Stimulated activated CD4-positive, alpha-beta T cell treated with anti-CD3 and anti-CD28 coated beads, Interleukin-12 subunit alpha, Interleukin-12 subunit beta, amount 100 ng/mL, for 24 hours (primary cell): ENCODE measurements around the gene SRGAP3.

Source experiments
- DNase-seq, 2 experiments: peaks; one replicate each; pipeline ENCODE4 v3.0.0-alpha.2; 2020; ENCODE audit warnings: low read depth in 2 of 2

SRGAP3 gene

GRCh38 chr3:9201955-9202354 is 47.5 kb downstream of the SRGAP3 start:
- DNase-seq = no peak

GRCh38 chr3:9201266-9201665 is 48.2 kb downstream of the SRGAP3 start:
- DNase-seq = no peak

DNA sequence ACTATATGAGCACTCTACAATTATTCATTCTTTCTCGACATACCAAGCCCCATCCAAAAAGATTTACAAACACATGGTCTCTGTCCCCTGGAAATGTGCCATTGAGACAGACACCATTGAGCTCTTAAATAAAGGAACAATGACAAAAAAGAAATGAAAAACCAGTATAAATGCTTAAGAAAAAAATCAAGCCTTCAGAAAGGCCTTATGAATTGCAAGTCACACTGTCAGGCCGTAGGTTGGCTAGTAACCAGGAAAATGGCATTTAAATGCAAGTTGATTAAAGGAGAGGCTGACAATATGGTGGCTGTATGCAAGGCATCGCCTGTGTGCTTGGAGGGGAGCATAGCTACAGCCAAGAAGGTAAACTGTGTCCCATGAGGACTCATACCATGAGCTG is 49.7 kb downstream of the SRGAP3 start:
- no peak for DNase-seq

DNA sequence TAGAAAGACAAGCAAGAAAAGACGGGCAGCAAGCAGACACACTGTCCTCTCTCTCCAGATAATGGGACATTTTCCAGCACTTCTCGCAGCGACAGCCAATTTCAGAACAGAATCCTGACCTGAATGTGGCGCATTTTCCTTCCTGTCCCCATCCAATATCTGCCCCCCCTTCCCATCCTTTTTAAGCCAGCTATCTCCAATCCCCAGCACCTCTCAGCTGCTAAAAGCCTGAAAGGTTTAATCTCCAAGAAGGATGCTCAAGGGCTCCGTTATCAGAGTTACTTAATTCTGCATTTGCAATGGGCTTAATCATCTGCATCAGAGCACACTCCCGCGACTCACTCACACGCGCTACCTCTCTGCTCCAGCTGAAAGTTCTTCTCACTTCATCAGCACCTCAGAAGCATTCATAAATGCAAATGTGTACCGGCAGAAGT is 50.5 kb downstream of the SRGAP3 start:
- no peak for DNase-seq

- DNase-seq = no peak
Measured at GRCh38 chr3:9198261-9198660, 51.2 kb downstream of the SRGAP3 start.

GRCh38 chr3:9196020-9196419 is 53.4 kb downstream of the SRGAP3 start:
- DNase-seq = no peak

DNA sequence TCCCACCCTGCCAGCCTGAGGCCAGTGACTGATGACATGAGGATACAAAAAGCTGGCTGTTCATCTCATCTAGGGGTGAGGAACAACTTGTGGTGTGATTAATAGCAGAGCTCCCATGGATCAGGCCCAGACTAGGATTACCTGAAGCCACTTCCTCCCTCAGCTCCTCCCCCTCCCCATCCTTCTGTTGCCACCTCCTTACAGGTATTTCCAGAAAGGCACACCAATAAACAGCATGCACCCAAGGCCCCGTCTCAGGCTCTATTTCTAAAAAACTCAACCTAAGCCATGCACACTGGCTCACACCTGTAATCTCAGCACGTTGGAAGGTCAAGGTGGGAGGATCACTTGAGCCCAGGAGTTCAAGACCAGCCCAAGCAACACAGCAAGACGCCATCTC is 54.1 kb downstream of the SRGAP3 start:
- no peak for DNase-seq

GRCh38 chr3:9194509-9195184 is 54.8 kb downstream of the SRGAP3 start:
- no peak for DNase-seq

- no peak for DNase-seq
Measured at GRCh38 chr3:9193633-9194195, 55.7 kb downstream of the SRGAP3 start.

- DNase-seq = no peak
Measured at GRCh38 chr3:9193211-9193610, 56.2 kb downstream of the SRGAP3 start.

- DNase-seq = no peak
Measured at GRCh38 chr3:9192248-9193025, 57.0 kb downstream of the SRGAP3 start.

GRCh38 chr3:9190276-9190675 is 59.2 kb downstream of the SRGAP3 start:
- no peak for DNase-seq

- no peak for DNase-seq
Measured at GRCh38 chr3:9188583-9188982, 60.9 kb downstream of the SRGAP3 start.

GRCh38 chr3:9185701-9186100 is 63.7 kb downstream of the SRGAP3 start:
- DNase-seq = no peak

- DNase-seq = no peak
Measured at GRCh38 chr3:9185046-9185445, 64.4 kb downstream of the SRGAP3 start.

GRCh38 chr3:9184461-9184835 is 65.0 kb downstream of the SRGAP3 start:
- no peak for DNase-seq

GRCh38 chr3:9183811-9184460 is 65.5 kb downstream of the SRGAP3 start:
- no peak for DNase-seq

DNA sequence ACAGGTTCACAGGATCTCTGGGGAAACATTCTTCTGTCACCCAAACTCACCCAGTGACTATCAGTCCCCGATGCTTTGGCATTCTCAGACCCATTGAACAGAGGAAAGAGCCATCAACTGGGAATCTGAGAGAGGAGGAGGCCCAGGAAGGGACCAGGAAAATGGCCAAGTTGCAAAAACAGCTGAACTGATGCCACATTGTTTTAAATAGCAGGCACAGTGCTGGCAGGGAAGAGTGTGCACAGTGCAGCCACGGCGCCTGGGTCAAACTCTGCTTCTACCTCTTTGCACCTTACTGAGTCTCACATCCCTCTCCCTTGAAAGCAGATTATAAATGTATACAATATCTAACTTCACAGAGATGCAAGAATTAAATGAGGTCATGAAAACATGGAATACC is 66.4 kb downstream of the SRGAP3 start:
- DNase-seq = no peak

GRCh38 chr3:9180764-9181117 is 68.7 kb downstream of the SRGAP3 start:
- no peak for DNase-seq

DNA sequence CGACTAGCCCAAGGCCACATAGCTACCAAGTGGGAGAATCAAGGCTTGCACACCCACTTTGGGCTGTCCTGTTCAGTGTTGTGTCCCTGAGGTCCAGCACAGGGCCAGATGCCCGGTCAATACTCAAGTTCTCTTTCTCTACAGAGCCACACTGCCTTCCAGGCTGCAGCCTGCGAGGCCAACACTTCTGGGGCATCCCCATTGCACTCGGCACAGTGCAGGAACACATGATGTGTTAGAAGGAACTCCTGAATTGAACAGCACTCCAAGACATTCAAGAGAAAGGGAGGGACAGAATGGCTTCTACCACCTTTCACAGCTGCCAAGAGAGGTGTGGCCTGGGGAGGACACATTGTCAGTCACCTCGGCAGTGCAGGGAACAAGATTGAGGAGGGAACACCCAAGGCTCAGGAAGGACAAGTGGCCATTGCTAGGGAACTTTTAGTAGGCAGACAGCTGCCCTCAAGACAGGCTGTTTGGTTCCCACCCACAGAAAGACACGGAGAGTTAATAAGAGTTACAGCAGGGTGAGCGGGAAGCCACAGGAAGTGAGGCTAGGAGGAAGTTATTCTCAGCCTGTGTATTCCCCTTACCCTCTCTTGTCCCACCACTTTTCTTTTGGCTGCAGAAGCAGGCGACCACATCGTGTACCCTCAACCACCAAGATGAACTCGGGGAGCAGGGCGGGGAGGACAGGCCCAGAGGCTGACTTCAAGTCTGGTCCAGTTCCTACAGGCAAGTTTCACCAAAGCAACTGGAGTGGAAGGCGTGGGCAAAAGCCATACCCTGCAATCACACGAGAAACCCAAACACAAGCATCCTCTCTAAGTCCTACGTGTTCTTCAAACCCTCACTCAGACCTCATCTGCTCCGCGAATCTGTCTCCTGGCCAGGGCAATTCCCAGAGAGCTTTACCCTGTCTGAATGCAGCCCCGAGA is 69.4 kb downstream of the SRGAP3 start:
- DNase-seq = no peak

DNA sequence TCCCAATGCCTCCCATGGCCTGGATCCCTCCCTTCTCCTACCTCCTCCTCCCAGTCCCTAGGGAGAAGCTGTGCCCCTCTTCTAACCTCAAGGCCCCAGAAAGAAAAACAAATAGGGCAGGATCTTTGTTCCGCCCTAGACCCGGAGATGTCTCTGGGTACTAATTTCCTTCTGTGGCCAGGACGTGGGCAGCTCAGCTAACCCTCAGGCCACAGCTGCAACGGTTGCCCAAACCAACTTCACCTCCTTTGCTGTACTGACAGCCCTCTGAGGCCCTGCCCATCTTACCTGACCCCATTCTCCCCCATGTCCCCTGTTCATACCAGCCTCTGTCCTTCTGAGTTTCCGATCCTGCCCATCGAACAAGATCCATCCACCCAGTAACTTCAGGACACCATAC is 70.7 kb downstream of the SRGAP3 start:
- DNase-seq = no peak

GRCh38 chr3:9175421-9175820 is 74.0 kb downstream of the SRGAP3 start:
- DNase-seq = no peak
